Measurements from ENCODE around the gene MYH16.

Gene MYH16

DNA sequence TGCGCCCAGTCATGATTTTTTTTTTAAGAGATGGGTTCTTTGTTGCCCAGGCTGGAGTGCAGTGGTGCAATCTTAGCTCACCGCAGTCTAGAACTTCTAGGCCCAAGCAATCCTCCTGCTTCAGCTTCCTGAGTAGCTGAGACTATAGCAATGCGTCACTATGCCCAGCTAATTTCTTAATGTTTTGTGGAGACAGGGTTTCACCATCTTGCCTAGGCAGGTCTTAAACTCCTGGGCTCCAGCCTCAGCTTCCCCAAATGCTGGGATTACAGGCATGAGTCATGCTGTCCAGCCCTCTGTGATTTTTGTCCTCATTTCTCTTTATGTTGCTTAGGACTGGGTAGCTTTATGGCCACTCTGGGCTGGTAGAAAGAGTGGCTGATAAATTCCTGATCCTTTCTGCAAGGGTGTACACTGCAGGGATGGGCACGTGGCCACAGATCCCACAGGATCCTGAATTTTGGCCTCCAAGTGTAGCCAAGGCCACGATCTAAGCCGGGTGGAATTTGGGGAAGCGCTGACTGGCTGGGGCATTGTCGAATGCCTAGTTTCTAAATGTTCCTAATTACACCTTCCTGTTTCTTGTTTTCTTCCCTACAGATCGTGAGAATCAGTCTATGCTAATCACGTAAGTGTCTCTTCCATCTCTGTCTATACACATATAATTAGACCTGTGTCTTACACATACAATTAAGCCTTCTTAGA lies 24.1 kb upstream of the MYH16 start:
- Mint-ChIP-seq H3K9me3 (no peaks in the 10 kb centered on the region), H3K27me3 (ENCODE audit: low read depth) (no peaks in the 10 kb centered on the region), H3K27ac (no peak overlapping the region), H3K36me3 (ENCODE audit: low read depth) (no peaks in the 10 kb centered on the region), H3K4me1 (ENCODE audit: low read depth) (no peaks in the 10 kb centered on the region), H3K4me3 (no peak overlapping the region)
- no peak for DNase-seq (ENCODE audit: low spot score)

- no peak overlapping the region for H3K27ac Mint-ChIP-seq
- no peaks in the 10 kb centered on the region for H3K36me3 Mint-ChIP-seq (ENCODE audit: low read depth)
These were observed 22.6 kb upstream of the MYH16 start for GRCh38 chr7:99249985-99250575.

DNA sequence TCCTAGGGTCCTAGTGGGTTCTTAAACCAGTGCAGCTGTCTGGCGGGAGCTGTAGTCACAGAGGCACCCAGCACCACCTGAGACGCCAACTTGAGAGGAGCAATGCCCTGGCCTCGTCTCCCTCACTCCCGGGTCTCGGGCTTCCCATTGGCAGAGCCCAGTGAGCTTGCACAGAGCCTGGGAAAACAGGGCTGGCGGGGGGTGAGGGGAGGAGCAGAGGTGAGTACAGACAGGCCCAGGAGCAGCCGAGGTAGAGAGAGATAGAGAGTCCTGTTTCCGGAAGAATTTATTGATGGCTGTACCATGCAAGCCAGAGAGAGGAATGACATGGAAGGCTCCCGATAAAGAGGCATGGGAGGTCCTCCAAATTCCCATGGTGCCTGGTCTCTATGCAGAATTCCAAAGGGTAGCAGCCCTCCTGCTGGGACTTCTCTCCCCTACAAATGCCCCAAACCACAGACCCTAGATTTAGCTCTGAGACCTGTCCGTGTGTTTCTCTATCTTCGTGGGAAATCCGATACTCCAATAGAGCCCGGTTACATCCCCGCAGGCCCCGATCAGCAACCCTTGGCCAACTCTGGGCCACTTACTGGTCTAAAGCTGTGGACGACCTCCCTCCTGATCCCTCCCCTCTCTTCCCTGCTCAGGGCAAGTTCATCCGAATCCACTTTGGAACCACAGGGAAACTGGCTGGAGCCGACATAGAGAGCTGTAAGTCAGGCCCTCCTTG lies 20.3 kb upstream of the MYH16 start:
- Mint-ChIP-seq H3K36me3 (ENCODE audit: low read depth) (no peaks in the 10 kb centered on the region), H3K27me3 (ENCODE audit: low read depth) (no peaks in the 10 kb centered on the region), H3K9me3 (no peaks in the 10 kb centered on the region), H3K4me1 (ENCODE audit: low read depth) (no peaks in the 10 kb centered on the region), H3K27ac (no peak overlapping the region), H3K4me3 (no peak overlapping the region)
- no peak for DNase-seq (ENCODE audit: low spot score)

More at GRCh38 chr7:99249985-99250575, 22.6 kb upstream of the MYH16 start:
- Mint-ChIP-seq H3K27me3 (ENCODE audit: low read depth) (no peaks in the 10 kb centered on the region), H3K9me3 (no peaks in the 10 kb centered on the region), H3K4me1 (ENCODE audit: low read depth) (no peaks in the 10 kb centered on the region), H3K4me3 (no peak overlapping the region)
- no peak for DNase-seq (ENCODE audit: low spot score)

DNA sequence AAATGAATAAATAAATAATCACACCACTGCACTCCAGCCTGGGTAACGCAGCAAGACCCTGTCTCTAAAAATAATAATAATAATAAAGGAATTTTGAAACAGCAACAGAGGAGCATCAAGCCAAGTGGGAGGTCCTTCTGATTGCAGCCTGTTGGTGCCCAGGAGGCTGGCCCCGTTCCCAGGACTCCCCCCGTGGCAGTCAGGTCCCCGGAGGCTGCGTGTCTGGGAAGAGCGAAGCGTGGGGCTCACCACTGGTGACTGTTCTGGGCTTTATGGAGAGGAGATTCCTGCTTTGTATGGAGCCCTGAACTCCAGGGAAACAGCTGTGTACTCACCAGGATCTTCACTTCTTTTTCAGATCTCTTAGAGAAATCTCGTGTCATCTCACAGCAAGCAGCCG lies 19.3 kb upstream of the MYH16 start:
- H3K4me1 Mint-ChIP-seq (ENCODE audit: low read depth): no peaks in the 10 kb centered on the region

GRCh38 chr7:99254390-99254789 lies 18.2 kb upstream of the MYH16 start:
- Mint-ChIP-seq H3K9me3 (no peaks in the 10 kb centered on the region), H3K4me3 (no peak overlapping the region), H3K4me1 (ENCODE audit: low read depth) (no peaks in the 10 kb centered on the region), H3K27me3 (ENCODE audit: low read depth) (no peaks in the 10 kb centered on the region), H3K36me3 (ENCODE audit: low read depth) (no peaks in the 10 kb centered on the region), H3K27ac (no peak overlapping the region)
- DNase-seq (ENCODE audit: low spot score): no peak

More for the DNA sequence above, 19.3 kb upstream of the MYH16 start:
- no peak overlapping the region for H3K27ac Mint-ChIP-seq
- no peaks in the 10 kb centered on the region for H3K36me3 Mint-ChIP-seq (ENCODE audit: low read depth)
- H3K27me3 Mint-ChIP-seq (ENCODE audit: low read depth): no peaks in the 10 kb centered on the region
- H3K9me3 Mint-ChIP-seq: no peaks in the 10 kb centered on the region
- H3K4me3 Mint-ChIP-seq: no peak overlapping the region
- no peak for DNase-seq (ENCODE audit: low spot score)

DNA sequence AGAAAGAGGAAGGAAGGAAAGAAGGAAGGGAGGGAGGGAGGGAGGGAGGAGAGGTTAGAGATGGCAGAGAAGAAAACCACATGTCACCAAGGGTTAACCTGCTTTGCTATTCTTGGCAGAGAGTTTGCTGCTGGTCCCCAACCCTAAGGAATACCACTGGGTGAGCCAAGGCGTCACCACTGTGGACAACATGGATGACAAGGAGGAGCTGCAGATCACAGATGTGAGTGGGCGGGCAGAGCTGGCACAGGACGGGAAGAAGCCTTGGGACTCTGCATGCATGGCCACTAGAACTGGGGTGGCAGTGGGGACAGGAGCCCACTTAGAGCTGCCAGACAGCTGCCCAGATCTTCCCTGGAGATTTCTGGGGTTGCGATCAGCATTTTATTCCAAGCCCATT lies 17.2 kb upstream of the MYH16 start:
- Mint-ChIP-seq H3K4me1 (ENCODE audit: low read depth) (no peaks in the 10 kb centered on the region), H3K9me3 (no peaks in the 10 kb centered on the region), H3K36me3 (ENCODE audit: low read depth) (no peaks in the 10 kb centered on the region), H3K27ac (no peak overlapping the region), H3K27me3 (ENCODE audit: low read depth) (no peaks in the 10 kb centered on the region), H3K4me3 (no peak overlapping the region)
- DNase-seq (ENCODE audit: low spot score): no peak

DNA sequence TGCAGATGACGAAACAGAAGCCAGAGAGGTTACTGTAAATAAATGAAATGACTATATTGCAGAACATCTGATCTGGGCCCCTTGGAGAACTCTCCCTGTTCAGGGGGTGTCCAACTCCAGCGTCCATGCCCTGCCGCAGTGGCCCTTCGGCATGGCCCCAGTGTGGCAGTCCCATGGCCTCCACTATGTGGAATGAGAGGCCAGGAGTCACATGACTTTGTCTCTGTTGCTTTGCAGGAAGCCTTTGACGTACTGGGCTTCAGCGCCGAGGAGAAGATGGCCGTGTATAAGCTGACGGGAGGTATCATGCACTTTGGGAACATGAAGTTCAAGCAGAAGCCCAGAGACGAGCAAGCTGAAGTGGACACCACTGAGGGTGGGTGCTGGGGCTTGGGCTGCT lies 15.6 kb upstream of the MYH16 start:
- Mint-ChIP-seq H3K4me3 (no peak overlapping the region), H3K27ac (no peak overlapping the region), H3K9me3 (no peaks in the 10 kb centered on the region), H3K4me1 (ENCODE audit: low read depth) (no peaks in the 10 kb centered on the region), H3K36me3 (ENCODE audit: low read depth) (no peaks in the 10 kb centered on the region), H3K27me3 (ENCODE audit: low read depth) (no peaks in the 10 kb centered on the region)
- DNase-seq (ENCODE audit: low spot score): no peak

DNA sequence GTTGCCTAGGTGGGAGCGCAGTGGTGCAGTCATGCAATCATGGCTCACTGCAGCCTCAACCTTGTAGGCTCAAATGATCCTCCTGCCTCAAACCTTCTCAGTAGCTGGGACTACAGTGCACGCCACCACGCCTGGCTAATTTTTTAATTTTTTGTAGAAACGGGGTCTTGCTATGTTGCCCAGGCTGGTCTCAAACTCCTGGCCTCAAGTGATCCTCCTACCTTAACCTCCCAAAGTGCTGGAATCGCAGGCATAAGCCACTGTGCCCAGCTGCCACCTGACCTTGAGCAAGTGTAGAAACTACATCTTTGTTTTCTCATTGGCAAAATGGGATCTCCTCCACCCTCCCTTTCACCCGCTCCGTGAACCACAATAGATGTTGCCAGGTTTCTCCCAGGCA lies 15.0 kb upstream of the MYH16 start:
- H3K27ac Mint-ChIP-seq: no peak overlapping the region
- H3K4me1 Mint-ChIP-seq (ENCODE audit: low read depth): no peaks in the 10 kb centered on the region
- no peak overlapping the region for H3K4me3 Mint-ChIP-seq
- H3K36me3 Mint-ChIP-seq (ENCODE audit: low read depth): no peaks in the 10 kb centered on the region
- H3K9me3 Mint-ChIP-seq: no peaks in the 10 kb centered on the region
- H3K27me3 Mint-ChIP-seq (ENCODE audit: low read depth): no peaks in the 10 kb centered on the region
- no peak for DNase-seq (ENCODE audit: low spot score)

GRCh38 chr7:99258501-99258900 lies 14.1 kb upstream of the MYH16 start:
- no peaks in the 10 kb centered on the region for H3K27me3 Mint-ChIP-seq (ENCODE audit: low read depth)
- H3K9me3 Mint-ChIP-seq: no peaks in the 10 kb centered on the region
- H3K4me3 Mint-ChIP-seq: no peak overlapping the region
- no peaks in the 10 kb centered on the region for H3K36me3 Mint-ChIP-seq (ENCODE audit: low read depth)
- no peak for DNase-seq (ENCODE audit: low spot score)
- no peaks in the 10 kb centered on the region for H3K4me1 Mint-ChIP-seq (ENCODE audit: low read depth)
- H3K27ac Mint-ChIP-seq: no peak overlapping the region

GRCh38 chr7:99260395-99260794 lies 12.2 kb upstream of the MYH16 start:
- no peak overlapping the region for H3K27ac Mint-ChIP-seq
- H3K4me1 Mint-ChIP-seq (ENCODE audit: low read depth): no peaks in the 10 kb centered on the region
- H3K27me3 Mint-ChIP-seq (ENCODE audit: low read depth): no peaks in the 10 kb centered on the region
- H3K9me3 Mint-ChIP-seq: no peaks in the 10 kb centered on the region
- H3K36me3 Mint-ChIP-seq (ENCODE audit: low read depth): no peaks in the 10 kb centered on the region
- DNase-seq (ENCODE audit: low spot score): no peak
- no peak overlapping the region for H3K4me3 Mint-ChIP-seq

GRCh38 chr7:99261646-99262045 lies 11.0 kb upstream of the MYH16 start:
- H3K4me3 Mint-ChIP-seq: no peak overlapping the region
- H3K36me3 Mint-ChIP-seq (ENCODE audit: low read depth): no peaks in the 10 kb centered on the region
- H3K9me3 Mint-ChIP-seq: no peaks in the 10 kb centered on the region
- no peaks in the 10 kb centered on the region for H3K27me3 Mint-ChIP-seq (ENCODE audit: low read depth)
- no peak overlapping the region for H3K27ac Mint-ChIP-seq
- no peaks in the 10 kb centered on the region for H3K4me1 Mint-ChIP-seq (ENCODE audit: low read depth)
- DNase-seq (ENCODE audit: low spot score): no peak

DNA sequence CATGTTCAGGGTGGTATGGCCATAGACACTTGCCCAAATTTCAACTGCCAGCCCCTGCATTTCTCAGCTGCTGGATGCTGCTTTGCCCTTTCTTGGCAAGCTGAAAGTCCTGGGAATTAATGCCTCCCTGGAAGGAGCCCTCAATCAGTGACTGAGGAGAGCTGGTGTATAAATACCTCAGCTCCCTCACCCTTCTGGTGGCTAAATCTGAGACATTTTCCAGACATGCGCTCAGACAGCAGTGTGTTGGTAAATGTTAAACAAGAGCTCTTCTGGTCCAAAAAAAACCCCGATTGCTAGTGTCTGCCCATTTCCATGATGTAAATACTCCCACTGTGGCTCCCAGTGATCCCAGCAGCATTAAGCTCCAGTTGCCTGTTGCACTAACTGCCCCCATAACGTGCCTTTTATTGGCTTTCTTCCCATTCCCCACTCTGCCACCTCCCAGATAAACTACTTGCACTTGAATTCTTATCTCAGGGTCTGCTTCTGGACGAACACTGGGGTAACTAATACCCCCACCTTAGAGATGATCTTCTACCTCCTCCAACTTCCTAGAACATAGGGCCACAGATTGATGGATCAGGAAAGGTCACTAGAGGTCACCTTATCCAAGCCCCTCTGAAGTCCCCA lies 6.7 kb upstream of the MYH16 start:
- H3K27ac Mint-ChIP-seq: no peak overlapping the region
- no peaks in the 10 kb centered on the region for H3K9me3 Mint-ChIP-seq
- H3K27me3 Mint-ChIP-seq (ENCODE audit: low read depth): no peaks in the 10 kb centered on the region
- H3K36me3 Mint-ChIP-seq (ENCODE audit: low read depth): no peaks in the 10 kb centered on the region
- DNase-seq (ENCODE audit: low spot score): no peak
- no peak overlapping the region for H3K4me3 Mint-ChIP-seq
- no peaks in the 10 kb centered on the region for H3K4me1 Mint-ChIP-seq (ENCODE audit: low read depth)

- Mint-ChIP-seq H3K27me3 (ENCODE audit: low read depth) (no peaks in the 10 kb centered on the region), H3K4me1 (ENCODE audit: low read depth) (no peaks in the 10 kb centered on the region), H3K27ac (no peak overlapping the region), H3K36me3 (ENCODE audit: low read depth) (no peaks in the 10 kb centered on the region), H3K9me3 (no peaks in the 10 kb centered on the region), H3K4me3 (no peak overlapping the region)
- no peak for DNase-seq (ENCODE audit: low spot score)
These were observed 5.2 kb upstream of the MYH16 start for GRCh38 chr7:99267481-99267840.

DNA sequence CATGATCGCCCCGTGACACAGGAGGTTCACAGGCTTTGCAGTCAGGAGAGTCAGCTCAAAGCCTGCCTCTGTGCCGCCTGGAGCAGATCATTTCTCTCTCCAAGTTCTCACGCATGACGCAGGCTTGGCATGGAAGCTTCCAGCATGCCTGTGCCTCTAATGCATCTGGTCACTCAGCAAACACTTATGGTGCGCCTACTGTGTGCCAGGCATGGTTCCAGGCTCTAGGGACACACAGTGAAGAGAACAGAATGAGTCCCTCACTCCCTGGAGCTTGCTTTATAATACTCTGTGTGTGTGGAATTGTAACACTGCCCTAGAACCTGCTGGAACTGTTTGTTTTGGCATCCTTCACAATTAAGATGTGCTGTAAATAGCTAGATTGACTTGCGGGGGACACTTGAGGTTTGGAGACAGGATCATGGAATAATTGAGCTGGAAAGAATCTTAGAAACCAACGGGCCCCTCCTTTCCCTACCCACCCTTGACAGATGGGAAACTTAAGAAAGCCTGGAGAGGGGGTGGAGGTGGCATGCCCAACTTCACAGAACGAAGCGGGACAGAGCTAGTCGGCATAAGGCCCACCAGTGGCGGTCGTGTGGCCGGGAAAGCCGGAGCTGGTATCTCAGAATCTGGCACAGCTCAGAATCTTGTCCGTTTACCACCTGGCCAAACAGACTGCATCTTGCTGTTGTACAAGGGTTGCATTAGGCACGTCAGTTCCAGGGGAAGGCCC lies 4.6 kb upstream of the MYH16 start:
- no peaks in the 10 kb centered on the region for H3K27me3 Mint-ChIP-seq (ENCODE audit: low read depth)
- DNase-seq (ENCODE audit: low spot score): no peak
- no peaks in the 10 kb centered on the region for H3K36me3 Mint-ChIP-seq (ENCODE audit: low read depth)
- no peaks in the 10 kb centered on the region for H3K9me3 Mint-ChIP-seq
- no peak overlapping the region for H3K27ac Mint-ChIP-seq
- H3K4me1 Mint-ChIP-seq (ENCODE audit: low read depth): peaks cover 4% of the 10 kb centered on the region
- H3K4me3 Mint-ChIP-seq: no peak overlapping the region

All from T-helper 2 cell treated with Interferon-gamma antibody and Interleukin-4, amounts not matched to agents 5 μg/mL and 100 μg/mL, for 36 hours (primary cell).